CD8-positive, alpha-beta memory T cell (primary cell): ENCODE data around the gene SKI. TPM values are rescaled to one million over a fixed set of nuclear protein-coding genes. Genes with fewer than 3 reads are reported as not detected.
A peak's percentile ranks its signal among the peaks of the same experiment; 100 is the strongest.

ENCODE experiments used
- CTCF ChIA-PET: fragments of 350-600 bp; sonication (Branson Sonifier 250); formaldehyde crosslinking; loops from one replicate; lab custom pipeline; 2021; ENCODE audit warnings: antibody characterized with exemption; lab: Charles Lee
- POLR2A ChIA-PET: fragments of 350-600 bp; sonication (Branson Sonifier 250); formaldehyde crosslinking; loops from one replicate; lab custom pipeline; 2021; ENCODE audit warnings: antibody characterized with exemption; lab: Charles Lee
- DNase-seq, 5 donors: peaks; one replicate each; pipeline versions ENCODE4 v3.0.0 to v3.0.0-alpha.2; 2020 to 2022; ENCODE audit warnings: mixed read lengths in 1 of 5
- H3K27ac ChIP-seq: one replicate; pipeline ENCODE4 v1.7.0; 2013; ENCODE audit warnings: low read depth, mild to moderate bottlenecking, low read length, moderate library complexity
- H3K27me3 ChIP-seq: 2 replicates; pipeline ENCODE4 v1.7.0; 2013; ENCODE audit warnings: low read length, mild to moderate bottlenecking; ENCODE audit not compliant: insufficient read depth, poor library complexity, severe bottlenecking
- H3K36me3 ChIP-seq: 2 replicates; pipeline ENCODE4 v1.7.0; 2013; ENCODE audit warnings: mild to moderate bottlenecking, low read length, moderate library complexity; ENCODE audit not compliant: insufficient read depth
- H3K4me1 ChIP-seq: 2 replicates; pipeline ENCODE4 v1.7.0; 2013; ENCODE audit warnings: mild to moderate bottlenecking, low read length, moderate library complexity; ENCODE audit not compliant: insufficient read depth
- H3K4me3 ChIP-seq: 2 replicates; pipeline ENCODE4 v1.7.0; 2013; ENCODE audit warnings: mild to moderate bottlenecking, low read length
- H3K9me3 ChIP-seq: 2 replicates; pipeline ENCODE4 v1.7.0; 2013; ENCODE audit warnings: mild to moderate bottlenecking, low read length
- H3K27ac Mint-ChIP-seq, 8 donors: one replicate each; pipeline ENCODE4 v1.8.0; 2020 to 2021; ENCODE audit warnings: mixed read lengths in 8 of 8, mild to moderate bottlenecking in 6 of 8, inconsistent platforms in 3 of 8, moderate library complexity in 3 of 8
- H3K27me3 Mint-ChIP-seq, 2 donors: one replicate each; pipeline ENCODE4 v1.8.0; 2020 to 2021; ENCODE audit warnings: mixed read lengths in 2 of 2, mild to moderate bottlenecking in 1 of 2, moderate library complexity in 1 of 2
- H3K36me3 Mint-ChIP-seq, 3 donors: one replicate each; pipeline ENCODE4 v1.8.0; 2020 to 2021; ENCODE audit warnings: mixed read lengths in 3 of 3, inconsistent platforms in 1 of 3, mild to moderate bottlenecking in 1 of 3
- H3K4me1 Mint-ChIP-seq, 3 donors: one replicate each; pipeline ENCODE4 v1.8.0; 2020 to 2021; ENCODE audit warnings: mixed read lengths in 3 of 3, inconsistent platforms in 1 of 3, mild to moderate bottlenecking in 1 of 3
- H3K4me3 Mint-ChIP-seq, 7 donors: one replicate each; pipeline ENCODE4 v1.8.0; 2020 to 2021; ENCODE audit warnings: mixed read lengths in 7 of 7, mild to moderate bottlenecking in 6 of 7, moderate library complexity in 4 of 7, inconsistent platforms in 2 of 7
- H3K9me3 Mint-ChIP-seq, 5 donors: one replicate each; pipeline ENCODE4 v1.8.0; 2020 to 2022; ENCODE audit warnings: mixed read lengths in 5 of 5, mild to moderate bottlenecking in 3 of 5, moderate library complexity in 2 of 5, inconsistent platforms in 1 of 5
- polyA plus RNA-seq: library from polyadenylated mRNA; unstranded; fragments of 300-500 nt; fragmentation: Illumina TruSeq; gene quantifications from one replicate; pipeline ENCODE4 v1.2.3, GENCODE V29; 2021
- total RNA-seq, 2 experiments: library from RNA; stranded (reverse); gene quantifications; one replicate each; pipeline ENCODE4 v1.2.3, GENCODE V29; 2021

The SKI gene
- total and polyA plus RNA-seq, 3 experiments from 2014 or later = 0.94 to 38.4 (median 35.9) TPM

- no peaks in the 10 kb centered on the region for H3K27me3 Mint-ChIP-seq
- H3K27ac Mint-ChIP-seq = peak overlapping the region; percentile 87 to 98 (median 96)
- Histone ChIP-seq H3K4me3 (peak overlapping the region; percentile 73), H3K36me3 (no peaks in the 10 kb centered on the region), H3K27ac (peak overlapping the region; percentile 66), H3K9me3 (no peaks in the 10 kb centered on the region), H3K4me1 (peaks cover 11% of the 10 kb centered on the region), H3K27me3 (no peaks in the 10 kb centered on the region)
- CTCF ChIA-PET = interaction anchor here (0.7 to 3.0 kb wide), 2 partner anchors 15 to 192 kb away, joined by 3 to 14 read pairs; no protein-coding TSS in a partner anchor
- peaks cover 0 to 16% (median 3%) of the 10 kb centered on the region in 3 donors for H3K36me3 Mint-ChIP-seq
- POLR2A ChIA-PET = interaction anchor here (0.6 to 1.4 kb wide), 5 partner anchors 9 to 1120 kb away, joined by 3 to 7 read pairs (median 3); partner anchors contain the start of gene RER1
- H3K4me1 Mint-ChIP-seq = peaks cover 4 to 25% (median 9%) of the 10 kb centered on the region in 3 donors
- H3K4me3 Mint-ChIP-seq = peak overlapping the region; percentile 57 to 87 (median 81)
- peak; percentile 90 to 93 (median 91) for DNase-seq
- no peaks in the 10 kb centered on the region for H3K9me3 Mint-ChIP-seq
Measured at GRCh38 chr1:2189459-2190425, 38.4 kb upstream of the SKI start.

- Mint-ChIP-seq H3K4me1 (peaks cover 4 to 25% (median 9%) of the 10 kb centered on the region in 3 donors), H3K36me3 (peaks cover 0 to 10% (median 1%) of the 10 kb centered on the region in 3 donors), H3K27me3 (no peaks in the 10 kb centered on the region), H3K9me3 (no peaks in the 10 kb centered on the region), H3K4me3 (peak overlapping the region in 5 of 7 donors; percentile 20 to 90 (median 38)), H3K27ac (peak overlapping the region in 5 of 8 donors; percentile 50 to 90 (median 77))
- Histone ChIP-seq H3K4me3 (no peak overlapping the region), H3K4me1 (peaks cover 16% of the 10 kb centered on the region), H3K27ac (no peak overlapping the region), H3K36me3 (no peaks in the 10 kb centered on the region), H3K9me3 (no peaks in the 10 kb centered on the region), H3K27me3 (no peaks in the 10 kb centered on the region)
- no peak for DNase-seq
- ChIA-PET CTCF (interaction anchor here (2.4 to 3.0 kb wide), 2 partner anchors 191 to 357 kb away, joined by 5 to 14 read pairs; no protein-coding TSS in a partner anchor), POLR2A (interaction anchor here (0.6 to 1.4 kb wide), 2 partner anchors 9 to 336 kb away, joined by 5 to 7 read pairs; partner anchors contain the start of gene PANK4)
Measured at GRCh38 chr1:2190491-2190976, 37.6 kb upstream of the SKI start.

- POLR2A ChIA-PET = interaction anchor here (0.6 to 1.4 kb wide), 2 partner anchors 35 to 116 kb away, joined by 3 to 6 read pairs; no protein-coding TSS in a partner anchor
- Mint-ChIP-seq H3K36me3 (peaks cover 0 to 6% (median 1%) of the 10 kb centered on the region in 3 donors), H3K9me3 (no peaks in the 10 kb centered on the region), H3K27me3 (no peaks in the 10 kb centered on the region), H3K4me3 (peak overlapping the region; percentile 23 to 90 (median 46)), H3K27ac (peak overlapping the region in 6 of 8 donors; percentile 50 to 91 (median 82)), H3K4me1 (peaks cover 4 to 25% (median 9%) of the 10 kb centered on the region in 3 donors)
- H3K27me3 ChIP-seq = no peaks in the 10 kb centered on the region
- H3K9me3 ChIP-seq = no peaks in the 10 kb centered on the region
- peaks cover 18% of the 10 kb centered on the region for H3K4me1 ChIP-seq
- CTCF ChIA-PET = interaction anchor here (1.0 to 2.4 kb wide), 6 partner anchors 18 to 355 kb away, joined by 3 to 5 read pairs (median 3); no protein-coding TSS in a partner anchor
- no peak overlapping the region for H3K4me3 ChIP-seq
- DNase-seq = no peak
- H3K27ac ChIP-seq = no peak overlapping the region
- no peaks in the 10 kb centered on the region for H3K36me3 ChIP-seq
Measured at GRCh38 chr1:2192031-2192995, 35.8 kb upstream of the SKI start.

GRCh38 chr1:2193514-2194281 lies 34.4 kb upstream of the SKI start:
- CTCF ChIA-PET = no interaction called here
- Mint-ChIP-seq H3K9me3 (no peaks in the 10 kb centered on the region), H3K4me3 (peak overlapping the region; percentile 26 to 87 (median 56)), H3K4me1 (peaks cover 6 to 33% (median 10%) of the 10 kb centered on the region in 3 donors), H3K36me3 (peaks cover 0 to 4% (median 1%) of the 10 kb centered on the region in 3 donors), H3K27ac (peak overlapping the region in 7 of 8 donors; percentile 43 to 82 (median 58)), H3K27me3 (no peaks in the 10 kb centered on the region)
- H3K27me3 ChIP-seq = no peaks in the 10 kb centered on the region
- H3K4me3 ChIP-seq = no peak overlapping the region
- no peaks in the 10 kb centered on the region for H3K9me3 ChIP-seq
- peaks cover 28% of the 10 kb centered on the region for H3K4me1 ChIP-seq
- no peak for DNase-seq
- POLR2A ChIA-PET = interaction anchor here (1.9 to 2.0 kb wide), 2 partner anchors 188 to 198 kb away, joined by 11 to 15 read pairs; partner anchors contain the start of genes MORN1 and RER1
- no peaks in the 10 kb centered on the region for H3K36me3 ChIP-seq
- H3K27ac ChIP-seq = peak overlapping the region; percentile 47

- peaks cover 13 to 36% (median 14%) of the 10 kb centered on the region in 3 donors for H3K4me1 Mint-ChIP-seq
- DNase-seq = peak in 2 of 5 donors; percentile 64 to 68
- Histone ChIP-seq H3K4me1 (peaks cover 35% of the 10 kb centered on the region), H3K9me3 (no peaks in the 10 kb centered on the region), H3K27me3 (no peaks in the 10 kb centered on the region), H3K27ac (peak within 1 kb of the TSS; percentile 78), H3K4me3 (peak within 1 kb of the TSS; percentile 80), H3K36me3 (no peaks in the 10 kb centered on the region)
- H3K9me3 Mint-ChIP-seq = no peaks in the 10 kb centered on the region
- peak within 1 kb of the TSS; percentile 80 to 95 (median 87) for H3K4me3 Mint-ChIP-seq
- H3K27me3 Mint-ChIP-seq = no peaks in the 10 kb centered on the region
- H3K36me3 Mint-ChIP-seq = peaks cover 0 to 2% (median 1%) of the 10 kb centered on the region in 3 donors
- POLR2A ChIA-PET = interaction anchor here (0.7 to 2.0 kb wide), 13 partner anchors 10 to 353 kb away, joined by 3 to 15 read pairs (median 7); partner anchors contain the start of genes MORN1, RER1 and SKI
- peak within 1 kb of the TSS; percentile 87 to 98 (median 92) for H3K27ac Mint-ChIP-seq
- CTCF ChIA-PET = interaction anchor here (0.7 to 2.4 kb wide), 45 partner anchors 10 to 594 kb away, joined by 3 to 114 read pairs (median 4); partner anchors contain the start of genes MORN1, PEX10, RER1 and TNFRSF14
Measured at GRCh38 chr1:2194319-2194897, 33.7 kb upstream of the SKI start, which contains the start of gene FAAP20. Gene FAAP20, minus strand, starts transcription at chr1:2194772. Its CDS starts 23 bp downstream, at chr1:2194749.
